ENCODE results near the gene PTK6. TPM values are rescaled to one million over a fixed set of nuclear protein-coding genes. Genes with fewer than 3 reads are reported as not detected.

PTK6 gene
- total and polyA plus RNA-seq, 7 donors, result 0.28 to 80.7 (median 59.5) TPM; not detected in 2

- WGBS, 2 donors, result 85 to 86% methylated on average over 34 of the region's 34 CpGs
- Histone ChIP-seq H3K36me3 (no peaks in the 10 kb centered on the region), H3K9me3 (no peaks in the 10 kb centered on the region), H3K4me3 (no peak overlapping the region), H3K27ac (no peak overlapping the region), H3K27me3 (peaks cover 14 to 99% (median 63%) of the 10 kb centered on the region in 3 donors), H3K4me1 (no peaks in the 10 kb centered on the region)
- no peak for DNase-seq
- intact Hi-C loops (cut with DNase I), result no loop called here
- TF ChIP-seq CTCF (IDR thresholded peaks at IDR 0.05), result no peak
- TF ChIP-seq POLR2A (IDR thresholded peaks at IDR 0.05), result no peak
- TF ChIP-seq EP300 (IDR thresholded peaks at IDR 0.05), result no peak
- TF ChIP-seq POLR2AphosphoS5 (IDR thresholded peaks at IDR 0.05), result no peak
These were observed 58.6 kb downstream of the PTK6 start for GRCh38 chr20:63478346-63479302.

Other genes with a start within 250 kb of the PTK6 start
- gene COL20A1, start 244.2 kb downstream of the PTK6 start, total RNA-seq, result not detected
- under 1 TPM in 1 of 3 donors, not detected in 2; 0.07 TPM for gene COL20A1, start 244.2 kb downstream of the PTK6 start, polyA plus RNA-seq
- gene CHRNA4, start 176.0 kb downstream of the PTK6 start, total RNA-seq, result 1 to 10 TPM in 1 of 4 donors, not detected in 3; 1.1 TPM
- under 1 TPM in 1 of 3 donors, not detected in 2; 0.07 TPM for gene CHRNA4, start 176.0 kb downstream of the PTK6 start, polyA plus RNA-seq
- gene KCNQ2, start 64.7 kb downstream of the PTK6 start, total RNA-seq, result 1 to 10 TPM in 2 of 4 donors, under 1 TPM in 1, not detected in 1; 0.95 to 4.2 (median 1.4) TPM
- under 1 TPM in 1 of 3 donors, not detected in 2; 0.83 TPM for gene KCNQ2, start 64.7 kb downstream of the PTK6 start, polyA plus RNA-seq
- 10 to 100 TPM in 2 of 4 donors, 1 to 10 TPM in 2; 4.6 to 14.3 (median 11.0) TPM for gene EEF1A2, start 38.3 kb downstream of the PTK6 start, total RNA-seq
- gene EEF1A2, start 38.3 kb downstream of the PTK6 start, polyA plus RNA-seq, result 1 to 10 TPM; 2.8 to 7.8 (median 4.2) TPM
- 100 to 1,000 TPM in 3 of 4 donors, 10 to 100 TPM in 1; 82.8 to 244 (median 146) TPM for gene PPDPF, start 16.6 kb downstream of the PTK6 start, total RNA-seq
- gene PPDPF, start 16.6 kb downstream of the PTK6 start, polyA plus RNA-seq, result 1,000 to 10,000 TPM in 2 of 3 donors, 100 to 1,000 TPM in 1; 658 to 1,688 (median 1,153) TPM
- not detected for gene SRMS, start 10.4 kb upstream of the PTK6 start, total RNA-seq
- 1 to 10 TPM in 1 of 3 donors, under 1 TPM in 1, not detected in 1; 0.19 to 2.4 TPM for gene SRMS, start 10.4 kb upstream of the PTK6 start, polyA plus RNA-seq
- gene FNDC11, start 16.8 kb upstream of the PTK6 start, total RNA-seq, result under 1 TPM; 0.16 to 0.55 (median 0.45) TPM
- under 1 TPM in 2 of 3 donors, not detected in 1; under 0.01 to 0.47 TPM for gene FNDC11, start 16.8 kb upstream of the PTK6 start, polyA plus RNA-seq
- 10 to 100 TPM in 3 of 4 donors, 1 to 10 TPM in 1; 9.5 to 48.1 (median 15.4) TPM for gene HELZ2, start 36.9 kb upstream of the PTK6 start, total RNA-seq
- gene HELZ2, start 36.9 kb upstream of the PTK6 start, polyA plus RNA-seq, result 10 to 100 TPM in 1 of 3 donors, 1 to 10 TPM in 2; 1.2 to 38.4 (median 3.5) TPM
- 1 to 10 TPM; 6.2 to 8.2 (median 8.0) TPM for gene GMEB2, start 89.7 kb upstream of the PTK6 start, total RNA-seq
- 10 to 100 TPM in 1 of 3 donors, 1 to 10 TPM in 2; 6.0 to 15.1 (median 7.4) TPM for gene GMEB2, start 89.7 kb upstream of the PTK6 start, polyA plus RNA-seq
- 10 to 100 TPM; 14.6 to 22.1 (median 20.1) TPM for gene STMN3, start 116.0 kb upstream of the PTK6 start, total RNA-seq
- 10 to 100 TPM in 1 of 3 donors, 1 to 10 TPM in 2; 1.8 to 25.2 (median 6.6) TPM for gene STMN3, start 116.0 kb upstream of the PTK6 start, polyA plus RNA-seq
- 10 to 100 TPM; 19.6 to 44.3 (median 31.4) TPM for gene RTEL1, start 120.9 kb upstream of the PTK6 start, total RNA-seq
- 10 to 100 TPM in 1 of 3 donors, 1 to 10 TPM in 2; 3.6 to 22.4 (median 9.0) TPM for gene RTEL1, start 120.9 kb upstream of the PTK6 start, polyA plus RNA-seq
- gene TNFRSF6B, start 159.3 kb upstream of the PTK6 start, total RNA-seq, result 10 to 100 TPM in 1 of 4 donors, 1 to 10 TPM in 3; 1.8 to 45.5 (median 4.2) TPM
- 100 to 1,000 TPM in 1 of 3 donors, 1 to 10 TPM in 2; 1.2 to 186 (median 4.8) TPM for gene TNFRSF6B, start 159.3 kb upstream of the PTK6 start, polyA plus RNA-seq
- 10 to 100 TPM; 26.8 to 38.7 (median 28.8) TPM for gene ARFRP1, start 170.6 kb upstream of the PTK6 start, total RNA-seq
- gene ARFRP1, start 170.6 kb upstream of the PTK6 start, polyA plus RNA-seq, result 10 to 100 TPM; 39.1 to 70.2 (median 45.6) TPM
- gene ZGPAT, start 170.7 kb upstream of the PTK6 start, total RNA-seq, result 10 to 100 TPM; 18.5 to 22.5 (median 19.6) TPM
- gene ZGPAT, start 170.7 kb upstream of the PTK6 start, polyA plus RNA-seq, result 10 to 100 TPM; 24.0 to 44.9 (median 30.5) TPM
- gene LIME1, start 199.3 kb upstream of the PTK6 start, total RNA-seq, result 1 to 10 TPM; 4.6 to 7.8 (median 6.4) TPM
- 10 to 100 TPM in 1 of 3 donors, 1 to 10 TPM in 1, not detected in 1; 4.8 to 35.3 TPM for gene LIME1, start 199.3 kb upstream of the PTK6 start, polyA plus RNA-seq
- gene SLC2A4RG, start 202.4 kb upstream of the PTK6 start, total RNA-seq, result 10 to 100 TPM; 25.2 to 78.2 (median 54.5) TPM
- gene SLC2A4RG, start 202.4 kb upstream of the PTK6 start, polyA plus RNA-seq, result 10 to 100 TPM; 19.7 to 33.0 (median 33.0) TPM

Measured in sigmoid colon (tissue), 7 donors.